Posterior cingulate gyrus (tissue), 11 donors: ENCODE measurements around the gene NFATC3.
A peak's percentile ranks its signal among the peaks of the same experiment; 100 is the strongest.
"Not testable (repeated sequence)": the region's sequence is repeated elsewhere in the genome, so short reads cannot be mapped to it uniquely, and the experiment has no call there.

Experiments
- DNase-seq, 10 donors: peaks; one replicate each; pipeline versions ENCODE4 v3.0.0 to v3.0.0-alpha.2; 2020 to 2021; ENCODE audit warnings: mixed read lengths in 3 of 10
- intact Hi-C: fragments of 100-400 bp; cut with DNase I; formaldehyde crosslinking; loops from one replicate; pipeline ENCODE4 v1.15.1; 2023

NFATC3 gene

DNA sequence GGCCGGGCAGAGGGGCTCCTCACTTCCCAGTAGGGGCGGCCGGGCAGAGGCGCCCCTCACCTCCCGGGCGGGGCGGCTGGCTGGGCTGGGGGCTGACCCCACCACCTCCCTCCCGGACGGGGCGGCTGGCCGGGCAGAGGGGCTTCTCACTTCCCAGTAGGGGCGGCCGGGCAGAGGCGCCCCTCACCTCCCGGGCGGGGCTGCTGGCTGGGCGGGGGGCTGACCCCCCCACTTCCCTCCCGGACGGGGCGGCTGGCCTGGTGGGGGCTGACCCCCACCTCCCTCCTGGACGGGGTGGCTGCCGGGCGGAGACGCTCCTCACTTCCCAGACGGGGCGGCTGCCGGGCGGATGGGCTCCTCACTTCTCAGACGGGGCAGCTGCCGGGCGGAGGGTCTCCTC, 78.1 kb downstream of the NFATC3 start:
- DNase-seq, intact Hi-C loops: not testable (repeated sequence)

DNA sequence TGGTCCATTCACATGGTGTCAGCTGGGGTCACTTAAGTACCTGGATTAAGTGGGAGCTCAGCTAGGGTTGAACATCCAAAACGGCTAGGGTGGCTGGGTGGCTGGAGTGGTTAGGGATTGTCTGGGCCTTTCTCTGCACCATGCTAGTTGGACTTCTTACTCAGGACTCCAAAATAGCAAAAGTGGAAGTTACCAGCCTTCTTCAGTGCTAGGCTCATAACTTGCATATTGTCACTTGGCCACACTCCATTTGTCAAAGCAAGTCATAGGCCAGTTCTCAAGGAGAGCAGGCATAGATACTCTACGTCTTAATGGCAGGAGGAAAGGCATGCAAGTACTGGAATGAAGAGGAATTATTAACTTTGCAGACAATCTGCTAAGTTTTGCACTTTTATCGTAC, 81.1 kb downstream of the NFATC3 start:
- no peak for DNase-seq
- intact Hi-C loops = no loop called here

DNA sequence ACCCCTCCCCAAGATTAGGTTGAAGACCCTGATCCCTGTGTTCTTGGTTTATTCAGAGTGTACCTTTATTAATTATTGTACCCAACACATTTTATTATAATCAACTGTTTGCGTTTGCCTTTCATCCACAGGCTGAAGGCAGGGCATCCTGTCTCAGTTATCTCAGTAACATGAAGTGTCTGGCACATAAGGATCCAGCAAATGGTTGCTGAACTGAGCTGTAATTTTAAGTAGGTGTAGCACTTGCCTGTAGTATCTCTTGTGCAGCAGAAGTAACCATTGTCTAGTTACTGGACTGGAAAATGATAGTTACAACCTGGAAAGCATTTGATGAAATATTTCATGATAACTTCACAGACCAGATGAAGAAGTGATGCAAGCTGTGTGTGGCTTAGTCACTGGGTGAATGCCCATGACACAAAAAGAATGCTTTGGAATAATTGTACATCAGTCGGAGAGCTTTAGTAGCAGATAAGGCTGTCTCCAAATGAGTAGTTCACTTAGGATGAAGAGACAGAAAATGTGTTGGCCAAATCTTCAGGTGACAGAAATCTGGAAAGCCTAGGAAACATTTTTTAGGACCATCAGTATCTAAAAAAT, 94.1 kb downstream of the NFATC3 start:
- DNase-seq = no peak
- intact Hi-C loops = no loop called here

DNA sequence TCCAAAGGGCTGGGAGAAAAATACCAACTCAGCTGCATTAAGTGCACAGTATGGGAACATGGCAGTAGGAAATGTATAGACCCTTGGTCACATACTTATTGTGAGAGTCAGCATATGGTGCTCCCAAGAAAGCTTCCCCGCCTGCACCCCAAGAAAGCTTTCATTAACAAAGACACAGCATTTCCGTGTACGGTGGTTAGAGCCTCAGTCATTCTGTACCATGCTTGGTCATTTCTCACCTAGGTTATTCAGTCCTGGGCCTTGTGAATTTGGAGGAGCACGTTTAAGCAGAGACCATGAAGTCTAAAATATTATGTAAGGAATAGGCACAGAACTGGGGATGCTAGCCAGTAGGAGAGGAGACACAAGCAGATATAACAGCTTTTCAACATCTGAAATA, 94.7 kb downstream of the NFATC3 start:
- intact Hi-C loops = no loop called here
- no peak for DNase-seq

DNA sequence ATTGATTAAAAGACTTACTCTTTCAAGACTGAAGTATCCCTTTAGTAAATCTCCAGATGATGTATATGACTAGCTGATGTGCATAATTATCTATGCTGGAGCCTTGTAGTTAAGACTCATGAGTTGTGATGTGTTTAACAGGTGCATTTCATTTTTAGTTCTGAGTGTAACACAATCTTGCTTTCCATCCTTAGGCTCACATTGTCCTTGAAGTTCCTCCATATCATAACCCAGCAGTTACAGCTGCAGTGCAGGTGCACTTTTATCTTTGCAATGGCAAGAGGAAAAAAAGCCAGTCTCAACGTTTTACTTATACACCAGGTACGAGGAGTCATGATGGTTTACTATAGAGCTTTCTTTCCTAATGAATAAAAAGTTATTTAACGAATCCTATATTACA, 97.9 kb downstream of the NFATC3 start:
- intact Hi-C loops = no loop called here
- no peak for DNase-seq

DNA sequence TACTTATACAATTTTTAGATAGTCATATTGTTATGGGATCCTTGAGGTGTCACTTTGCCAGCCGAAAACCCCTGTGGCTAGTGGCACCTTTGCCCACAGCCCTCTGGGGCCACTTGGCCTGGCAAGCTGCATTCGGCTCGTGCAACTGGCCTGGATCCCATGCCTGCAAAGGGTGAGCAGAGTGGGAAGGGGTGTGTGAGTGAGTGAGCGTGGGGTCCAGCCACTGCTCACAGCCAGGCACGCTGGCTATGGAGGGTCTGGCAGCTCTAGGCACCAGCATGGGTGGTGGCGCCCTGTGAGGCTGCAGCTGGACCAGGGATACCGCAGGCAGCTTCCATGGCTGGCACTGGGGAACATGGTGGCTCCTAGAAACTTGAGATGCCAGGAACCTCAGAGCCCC, 101.7 kb downstream of the NFATC3 start:
- DNase-seq = no peak
- intact Hi-C loops = no loop called here

DNA sequence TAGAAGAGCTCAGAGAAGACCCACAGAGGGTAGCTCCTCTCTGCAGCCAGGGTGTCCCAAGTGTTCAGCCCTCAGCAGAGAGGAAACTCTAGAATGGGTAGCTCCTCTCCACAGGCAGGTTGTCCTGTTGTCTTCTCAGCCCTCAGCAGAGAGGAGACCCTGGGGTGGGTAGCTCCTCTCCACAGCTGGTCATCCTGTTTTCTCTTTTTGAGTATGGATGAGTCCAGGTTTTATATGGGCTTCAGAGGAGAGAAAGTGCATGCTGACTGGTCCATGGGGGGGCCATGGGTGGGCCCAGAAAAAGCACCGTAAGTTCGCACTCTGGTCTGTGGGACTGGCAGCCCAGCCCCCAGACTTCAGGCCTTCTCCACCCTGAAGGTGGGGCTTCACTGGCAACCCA, 102.3 kb downstream of the NFATC3 start:
- DNase-seq = no peak
- intact Hi-C loops = no loop called here

DNA sequence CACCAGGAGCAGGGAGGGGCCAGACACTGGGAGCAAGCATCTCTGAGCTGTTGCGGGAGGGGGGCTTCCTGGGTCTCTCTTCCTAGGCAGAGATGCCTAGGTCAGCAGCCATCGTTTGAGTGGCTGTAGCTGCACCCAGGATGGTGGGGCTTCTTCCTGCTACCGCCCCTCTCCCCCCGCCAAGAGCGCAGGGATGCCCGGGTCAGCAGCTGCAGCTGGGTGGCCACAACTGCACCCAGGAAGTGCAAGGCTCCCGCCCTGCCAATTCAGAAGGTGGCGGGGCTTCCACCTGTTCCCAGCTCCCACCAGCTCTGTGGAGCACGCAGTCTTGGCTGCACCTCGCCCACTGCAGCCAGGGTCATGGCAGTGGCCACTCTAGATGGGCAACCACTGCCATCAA, 103.0 kb downstream of the NFATC3 start:
- intact Hi-C loops = no loop called here

DNA sequence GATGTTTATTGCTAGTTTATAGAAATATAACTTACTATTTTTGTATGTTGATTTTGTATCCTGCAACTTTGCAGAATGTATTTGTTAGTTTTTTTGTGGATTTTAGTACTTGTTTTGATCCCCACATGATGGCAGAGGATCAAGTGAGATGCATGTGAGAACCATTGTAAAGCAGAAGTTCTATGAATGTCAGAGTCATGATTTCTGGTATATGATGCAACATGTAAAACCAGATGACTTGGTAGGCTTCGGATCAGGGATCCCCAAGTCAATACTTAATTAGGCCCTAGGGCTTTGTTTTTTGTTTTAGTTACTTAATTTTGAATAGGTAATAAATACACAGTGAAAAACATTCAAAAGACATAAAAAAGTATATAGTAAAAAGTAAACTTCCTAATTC, 104.9 kb downstream of the NFATC3 start:
- no peak for DNase-seq

More for the DNA sequence above, 103.0 kb downstream of the NFATC3 start:
- no peak for DNase-seq

DNA sequence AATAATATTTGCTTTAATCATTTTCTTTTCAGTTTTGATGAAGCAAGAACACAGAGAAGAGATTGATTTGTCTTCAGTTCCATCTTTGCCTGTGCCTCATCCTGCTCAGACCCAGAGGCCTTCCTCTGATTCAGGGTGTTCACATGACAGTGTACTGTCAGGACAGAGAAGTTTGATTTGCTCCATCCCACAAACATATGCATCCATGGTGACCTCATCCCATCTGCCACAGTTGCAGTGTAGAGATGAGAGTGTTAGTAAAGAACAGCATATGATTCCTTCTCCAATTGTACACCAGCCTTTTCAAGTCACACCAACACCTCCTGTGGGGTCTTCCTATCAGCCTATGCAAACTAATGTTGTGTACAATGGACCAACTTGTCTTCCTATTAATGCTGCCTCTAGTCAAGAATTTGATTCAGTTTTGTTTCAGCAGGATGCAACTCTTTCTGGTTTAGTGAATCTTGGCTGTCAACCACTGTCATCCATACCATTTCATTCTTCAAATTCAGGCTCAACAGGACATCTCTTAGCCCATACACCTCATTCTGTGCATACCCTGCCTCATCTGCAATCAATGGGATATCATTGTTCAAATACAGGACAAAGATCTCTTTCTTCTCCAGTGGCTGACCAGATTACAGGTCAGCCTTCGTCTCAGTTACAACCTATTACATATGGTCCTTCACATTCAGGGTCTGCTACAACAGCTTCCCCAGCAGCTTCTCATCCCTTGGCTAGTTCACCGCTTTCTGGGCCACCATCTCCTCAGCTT, 105.8 kb downstream of the NFATC3 start:
- peak in 3 of 10 donors; percentile 3 to 45 (median 14) for DNase-seq
- intact Hi-C loops = no loop called here

More for the DNA sequence above, 104.9 kb downstream of the NFATC3 start:
- intact Hi-C loops = no loop called here

DNA sequence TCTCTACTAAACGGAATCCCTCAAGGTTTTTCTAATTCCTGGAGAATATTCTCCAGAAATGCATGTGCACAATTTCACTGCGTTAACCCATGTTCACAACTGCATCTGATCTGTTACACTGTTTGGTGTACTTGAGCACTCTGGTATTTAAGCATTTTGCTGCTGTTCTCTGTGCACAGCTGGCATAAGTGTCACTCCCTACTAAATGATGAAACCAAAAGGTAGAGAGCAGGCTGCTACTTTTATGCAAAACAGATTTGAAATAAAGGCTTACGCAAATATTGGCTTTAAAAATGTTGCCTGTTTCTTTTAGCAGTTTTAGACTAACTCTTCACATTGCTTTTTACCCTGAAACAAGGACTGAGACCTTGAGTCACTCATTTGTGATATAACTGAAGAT, 109.1 kb downstream of the NFATC3 start:
- intact Hi-C loops = no loop called here
- no peak for DNase-seq

DNA sequence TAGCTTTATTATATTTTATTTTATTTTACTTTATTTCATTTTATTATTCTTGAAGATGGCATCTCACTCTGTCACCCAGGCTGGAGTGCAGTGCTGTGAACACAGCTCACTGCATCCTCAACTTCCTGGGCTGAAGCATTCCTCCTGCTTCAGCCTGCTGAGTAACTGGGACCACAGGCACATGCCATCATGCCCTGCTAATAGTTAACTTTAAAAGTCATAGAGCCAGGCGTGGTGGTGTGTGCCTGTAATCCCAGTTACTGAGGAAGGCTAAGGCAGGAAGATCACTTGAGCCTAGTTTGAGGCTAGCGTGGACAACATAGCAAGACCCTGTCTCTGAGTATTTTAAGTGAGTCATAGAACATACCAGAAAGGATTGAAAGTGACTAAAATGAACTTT, 112.1 kb downstream of the NFATC3 start:
- intact Hi-C loops = no loop called here
- no peak for DNase-seq

DNA sequence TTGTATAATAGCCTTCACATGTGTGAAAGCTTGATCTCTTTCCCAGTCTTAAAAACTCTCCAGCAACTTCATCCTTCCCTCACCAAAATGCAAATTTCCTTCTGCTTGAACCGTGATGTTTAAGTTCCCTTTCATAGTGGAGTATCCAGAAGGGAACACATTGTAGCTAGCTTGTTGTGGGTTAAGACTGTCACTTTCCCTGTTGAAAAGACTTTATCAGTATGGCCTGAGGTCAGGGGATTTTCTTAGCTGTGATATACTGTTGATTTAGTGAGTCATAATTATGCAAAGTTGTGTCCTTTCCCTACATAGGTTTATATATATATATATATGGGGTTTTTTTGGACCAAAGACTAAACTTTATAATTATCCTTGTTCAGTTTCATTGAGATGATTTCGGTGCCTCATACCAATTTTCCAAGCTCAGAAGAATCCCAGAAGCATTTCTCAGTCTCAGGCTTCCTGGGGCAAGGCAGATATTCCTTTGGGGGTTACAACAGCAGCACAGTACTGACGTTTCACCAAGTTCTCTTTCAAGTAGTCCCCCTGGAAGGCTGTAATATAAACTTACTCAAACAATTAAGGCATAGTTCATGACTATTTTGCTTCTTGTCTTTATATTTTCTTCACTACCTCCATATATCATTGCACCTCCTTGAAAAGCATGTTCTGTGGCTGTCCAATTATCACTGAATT, 115.1 kb downstream of the NFATC3 start:
- intact Hi-C loops = no loop called here
- DNase-seq = no peak

DNA sequence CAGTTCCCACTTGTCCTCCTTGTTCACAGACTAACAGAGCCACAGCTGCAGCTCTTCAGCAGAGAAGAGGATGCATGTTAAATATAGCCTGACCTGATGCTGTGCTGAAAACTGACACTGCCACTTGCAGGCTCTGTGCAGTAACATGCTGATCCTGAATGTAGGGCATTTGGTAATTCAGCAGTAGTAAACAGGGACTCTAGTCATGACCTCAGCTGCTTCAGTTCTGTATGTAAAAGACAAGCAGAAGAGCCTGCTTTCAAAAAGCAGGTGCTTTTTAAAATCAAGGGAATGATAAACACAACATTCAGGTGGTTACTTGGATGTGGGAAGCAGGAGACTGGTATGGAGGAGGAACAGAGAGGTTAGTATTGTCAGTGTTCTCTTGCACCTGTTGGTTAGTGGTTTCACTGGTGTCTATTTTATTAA, 116.9 kb downstream of the NFATC3 start:
- intact Hi-C loops = no loop called here
- peak in 1 of 10 donors; percentile 10 for DNase-seq

DNA sequence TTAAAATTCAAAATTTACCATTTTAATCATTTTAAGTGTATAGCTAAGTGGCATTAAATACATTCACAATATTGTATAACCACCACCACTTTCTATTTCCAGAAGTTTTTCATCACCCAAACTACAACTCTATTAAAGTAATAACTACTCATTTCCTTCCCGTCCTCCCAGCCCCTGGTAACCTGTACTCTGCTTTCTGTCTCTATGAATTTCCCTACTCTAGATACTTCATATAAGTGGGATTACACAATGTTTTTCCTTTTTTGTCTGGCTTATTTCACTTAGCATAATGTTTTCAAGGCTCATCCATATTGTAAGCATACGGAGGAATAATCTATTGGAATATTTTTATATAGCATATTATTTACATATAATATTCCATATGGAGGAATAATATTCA, 121.1 kb downstream of the NFATC3 start:
- no peak for DNase-seq
- intact Hi-C loops = no loop called here

DNA sequence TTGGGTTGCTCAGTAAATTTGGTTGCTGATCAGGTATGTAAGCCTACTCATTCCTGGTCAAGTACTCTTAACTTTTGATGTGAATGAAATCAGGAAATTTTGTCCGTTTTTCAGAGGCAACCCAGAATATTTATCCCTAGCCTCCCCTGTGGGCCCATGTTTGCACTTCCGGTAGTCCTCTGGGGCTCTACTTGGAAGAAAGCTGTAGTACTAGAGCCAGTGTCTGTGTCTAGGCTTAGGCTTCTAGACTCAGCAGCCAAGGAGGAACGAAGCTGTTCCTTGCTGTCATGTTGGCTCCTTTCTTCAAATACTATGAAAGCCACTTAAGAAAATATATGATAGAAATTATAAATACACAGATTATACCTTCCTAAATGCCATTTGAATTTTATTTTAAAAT, 129.6 kb downstream of the NFATC3 start:
- DNase-seq = no peak
- intact Hi-C loops = no loop called here

DNA sequence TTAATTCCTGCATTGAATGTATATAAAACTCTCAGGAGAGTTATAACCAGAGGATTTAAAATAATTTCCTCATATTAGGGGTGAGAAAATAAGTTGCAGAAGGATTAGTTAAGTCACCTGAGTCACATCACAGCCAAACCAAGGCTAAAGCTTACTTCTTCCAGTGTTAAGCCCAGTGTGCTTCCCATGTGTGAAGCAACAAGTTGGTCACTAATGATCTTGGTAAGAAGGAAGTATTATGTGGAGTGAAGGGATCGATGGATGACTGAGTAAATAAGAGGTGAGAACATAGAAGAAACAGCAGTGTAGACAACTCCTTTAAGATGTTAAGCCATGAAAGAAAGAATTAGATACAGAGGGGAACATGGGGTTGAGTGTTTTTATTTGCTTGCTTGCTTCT, 130.1 kb downstream of the NFATC3 start:
- intact Hi-C loops = no loop called here
- DNase-seq = no peak

DNA sequence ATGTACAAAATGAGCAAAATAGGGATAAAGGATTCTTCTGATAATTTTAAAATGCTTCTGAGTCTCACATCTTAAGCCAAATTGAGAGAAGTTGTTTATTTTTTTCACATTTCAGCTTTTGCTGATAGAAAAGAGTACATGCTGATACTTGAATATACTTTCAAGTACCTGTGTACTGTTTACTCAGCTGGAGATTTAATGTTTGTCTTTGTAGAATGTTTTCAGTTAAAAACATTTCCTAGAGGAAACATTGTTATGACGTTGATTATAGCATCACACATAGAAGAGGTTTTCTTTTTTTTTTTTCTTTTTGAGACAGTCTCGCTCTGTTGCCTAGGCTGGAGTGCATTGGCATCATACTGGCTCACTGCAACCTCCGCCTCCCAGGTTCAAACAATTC, 131.1 kb downstream of the NFATC3 start:
- intact Hi-C loops = no loop called here

DNA sequence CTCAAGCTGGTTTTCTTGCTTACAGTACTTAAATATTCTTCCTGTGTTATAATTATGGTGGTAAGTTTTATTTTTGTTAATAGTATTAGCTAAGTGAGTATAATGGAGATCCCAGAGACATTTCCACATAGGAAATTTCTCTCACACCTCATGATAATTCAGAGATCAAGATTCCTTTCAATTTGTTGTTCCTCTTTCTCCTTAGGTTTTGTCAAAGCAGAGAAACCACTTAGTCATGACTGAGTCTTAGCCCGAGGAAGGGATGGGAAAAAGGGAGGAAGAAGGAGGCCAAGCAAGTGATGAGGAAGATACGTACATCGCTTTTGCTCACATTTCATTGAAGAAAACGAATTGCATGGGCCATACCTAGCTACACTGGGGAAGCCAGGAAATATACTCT, 132.3 kb downstream of the NFATC3 start:
- intact Hi-C loops = no loop called here
- DNase-seq = no peak

More for the DNA sequence above, 131.1 kb downstream of the NFATC3 start:
- no peak for DNase-seq

DNA sequence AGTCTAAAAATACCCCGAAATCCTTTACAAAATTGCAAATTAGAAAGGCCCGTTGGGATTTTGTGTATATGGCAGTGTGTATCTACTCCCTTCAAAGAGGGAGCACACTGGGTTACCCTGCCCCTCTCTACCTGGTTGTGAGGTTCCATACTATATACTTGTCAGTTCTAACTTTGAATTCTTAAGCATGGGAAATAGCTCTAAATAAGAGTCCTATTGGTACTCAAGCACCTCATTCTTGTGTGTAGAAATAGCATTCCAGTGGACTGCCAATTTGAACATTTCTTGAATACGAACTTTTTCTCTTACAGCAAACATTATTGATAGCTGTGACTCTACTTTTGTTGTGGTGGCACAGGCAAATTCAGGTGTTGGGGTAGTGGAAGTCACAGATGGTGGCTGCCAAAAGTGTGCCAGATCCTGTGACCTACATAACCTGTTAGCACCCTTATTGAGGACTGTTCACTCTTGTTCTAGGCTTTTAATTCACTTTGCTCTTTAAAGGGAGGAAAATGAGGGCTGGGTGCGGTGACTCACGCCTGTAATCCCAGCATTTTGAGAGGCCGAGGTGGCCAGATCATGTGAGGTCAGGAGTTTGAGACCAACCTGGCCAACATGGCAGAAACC, 134.7 kb downstream of the NFATC3 start:
- no peak for DNase-seq
- intact Hi-C loops = loop anchor here (10.0 kb wide), 1 partner anchor 225 kb away; the partner anchor contains the start of gene DPEP2

DNA sequence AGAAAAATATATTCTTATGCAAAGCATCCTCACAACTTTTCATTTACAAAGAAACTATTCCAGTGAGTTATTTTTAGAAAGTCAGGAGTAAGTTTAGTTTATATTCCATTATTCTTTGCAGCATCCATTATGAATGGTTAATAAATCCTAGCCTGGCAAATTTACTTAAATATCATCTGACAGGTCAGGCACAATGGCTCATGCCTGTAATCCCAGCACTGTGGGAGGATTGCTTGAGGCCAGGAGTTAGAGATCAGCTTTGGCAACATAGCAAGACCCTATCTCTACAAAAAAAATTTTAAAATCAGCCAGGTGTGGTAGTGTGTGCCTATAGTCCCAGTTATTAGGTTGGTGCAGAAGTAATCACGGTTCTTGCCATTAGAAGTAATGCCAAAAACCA, 137.9 kb downstream of the NFATC3 start:
- intact Hi-C loops = loop anchor here (10.0 kb wide), 1 partner anchor 228 kb away; the partner anchor contains the start of gene DPEP2
- no peak for DNase-seq
